K562 (cell line): ENCODE data around the gene PPP1R14C. TPM values are rescaled to one million over a fixed set of nuclear protein-coding genes. Genes with fewer than 3 reads are reported as not detected.

Experiments
- ATAC-seq: fragments of 200-7000 bp; cut with Tn5 transposase; 3 replicates; pipeline ENCODE4 v1.9.1; 2020; ENCODE audit warnings: moderate library complexity
- BruUV-seq: library from RNA; stranded (reverse); fragments of 400-500 nt; replicated peaks from 2 replicates; lab custom pipeline; 2021; lab: Mats Ljungman, UMichigan
- CTCF ChIA-PET: fragments of 300-600 bp; formaldehyde crosslinking; extraction: SDS; loops from one replicate; lab custom pipeline; 2021; ENCODE audit warnings: low intra/inter-chr PET ratio; lab: Yijun Ruan, JAX
- POLR2A ChIA-PET: fragments of 300-600, 350-650 bp; sonication (Branson Sonifier 250); formaldehyde crosslinking; extraction: SDS; loops from one replicate; lab custom pipeline; 2021; ENCODE audit warnings: antibody characterized with exemption, inconsistent platforms; lab: Yijun Ruan, JAX
- DNase-seq, 4 experiments: peaks; one replicate each; pipeline versions ENCODE4 v3.0.0 to v3.0.0-alpha.2; 2011 to 2018; ENCODE audit warnings: low spot score in 3 of 4, mixed read lengths in 3 of 4; ENCODE audit errors: extremely low read depth in 1 of 4
- FAIRE-seq: peaks from 2 replicates; lab custom pipeline; 2011; peaks lifted over from hg19 to GRCh38; lab: Jason Lieb, UNC
- H2AFZ ChIP-seq: 2 replicates; pipeline ENCODE4 v1.6.0; 2011; ENCODE audit warnings: low read depth, low read length, control low read depth, inconsistent platforms
- H3K27ac ChIP-seq: fragments of 200-600 bp; 3 replicates; pipeline ENCODE4 v1.8.0; 2011; ENCODE audit warnings: low read depth, mild to moderate bottlenecking, control low read depth, inconsistent platforms, low read length, moderate library complexity, mixed read lengths; ENCODE audit errors: extremely low read depth
- H3K27me3 ChIP-seq, 2 experiments: fragments of 300-600 bp in 1 of 2; 2 replicates in 1 of 2; 3 replicates in 1 of 2; pipeline versions ENCODE4 v1.6.0 to v1.8.0; 2011; ENCODE audit warnings: inconsistent platforms in 2 of 2, low read length in 2 of 2, mild to moderate bottlenecking in 1 of 2, mixed read lengths in 1 of 2, moderate library complexity in 1 of 2; ENCODE audit not compliant: control insufficient read depth in 2 of 2, insufficient read depth in 2 of 2
- H3K36me3 ChIP-seq: fragments of 300-600 bp; 3 replicates; pipeline ENCODE4 v1.8.0; 2011; ENCODE audit warnings: mild to moderate bottlenecking, low read length, inconsistent platforms; ENCODE audit not compliant: control insufficient read depth, insufficient read depth
- H3K4me1 ChIP-seq, 2 experiments: fragments of 200-600 bp in 1 of 2; replicated peaks in 1 of 2; 2 replicates in 1 of 2; 3 replicates in 1 of 2; pipeline versions ENCODE4 v1.5.1 to v1.8.0; 2011; ENCODE audit warnings: inconsistent platforms in 2 of 2, low read length in 2 of 2, mild to moderate bottlenecking in 1 of 2, mixed read lengths in 1 of 2, moderate library complexity in 1 of 2; ENCODE audit not compliant: control insufficient read depth in 2 of 2, insufficient read depth in 2 of 2
- H3K4me2 ChIP-seq: 2 replicates; pipeline ENCODE4 v1.6.1; 2011; ENCODE audit warnings: low read length, control low read depth, inconsistent platforms, mixed read lengths; ENCODE audit not compliant: insufficient read depth
- H3K4me3 ChIP-seq: fragments of 200-600 bp; sonication (generic), shearing (Covaris generic); 2 replicates; pipeline ENCODE4 v1.5.1; 2016; ENCODE audit warnings: control low read depth, inconsistent platforms
- H3K79me2 ChIP-seq: fragments of 200-600 bp; 3 replicates; pipeline ENCODE4 v1.8.0; 2011; ENCODE audit warnings: low read length, inconsistent platforms; ENCODE audit not compliant: control insufficient read depth, insufficient read depth
- H3K9ac ChIP-seq, 2 experiments: 2 replicates each; pipeline versions ENCODE4 v1.6.0 to v1.6.1; 2011; ENCODE audit warnings: low read depth in 2 of 2, low read length in 2 of 2, control low read depth in 1 of 2, inconsistent platforms in 1 of 2, mild to moderate bottlenecking in 1 of 2, mixed read lengths in 1 of 2; ENCODE audit not compliant: insufficient read depth in 1 of 2
- H3K9me1 ChIP-seq: one replicate; pipeline ENCODE4 v1.6.0; 2011; ENCODE audit warnings: inconsistent platforms, mild to moderate bottlenecking, low read length, moderate library complexity; ENCODE audit not compliant: control insufficient read depth, insufficient read depth
- H3K9me3 ChIP-seq: replicated peaks from 2 replicates; pipeline ENCODE4 v1.5.1; 2011; ENCODE audit warnings: low read depth, low read length, inconsistent platforms; ENCODE audit not compliant: control insufficient read depth, insufficient read depth
- H4K20me1 ChIP-seq: replicated peaks from 2 replicates; pipeline ENCODE4 v1.6.1; 2011; ENCODE audit warnings: low read length, inconsistent platforms, mixed read lengths; ENCODE audit not compliant: control insufficient read depth, insufficient read depth
- PHF8 ChIP-seq: fragments of 200-600 bp; sonication (generic); IDR thresholded peaks from 2 replicates; pipeline ENCODE4 v1.6.1; 2012; ENCODE audit warnings: mixed run types, mild to moderate bottlenecking, inconsistent platforms, low read length, moderate library complexity, borderline replicate concordance
- WGBS: fragments of 100-300 bp; shearing (Covaris generic); methylation state at CpG from one replicate; pipeline ENCODE4 v1.1.6; 2016; ENCODE audit warnings: low coverage, mixed read lengths; ENCODE audit not compliant: insufficient coverage; ENCODE audit errors: missing lambda C conversion rate; 5-methylcytosine and 5-hydroxymethylcytosine counted together
- in situ Hi-C: fragments of 300-500 bp; cut with MboI; formaldehyde crosslinking; loops from 4 replicates; pipeline ENCODE4 v1.15.0; 2018; ENCODE audit warnings: inconsistent platforms, mixed read lengths
- intact Hi-C: fragments of 100-400 bp; cut with micrococcal nuclease; formaldehyde crosslinking; loops from 2 replicates; pipeline ENCODE4 v1.14.2; 2022
- polyA plus RNA-seq, 8 experiments: library from polyadenylated mRNA; depleted of rRNA in 4 of 8; stranded (reverse) in 5 of 8; unstranded in 3 of 8; fragments of >200 nt; fragmentation: Nextera tagmentation in 2 of 8; fragmentation: Illumina TruSeq in 1 of 8; extraction: Ambion mirVana in 2 of 8; extraction: Trizol in 1 of 8; gene quantifications; 2 replicates each; pipeline versions ENCODE4 v1.2.1 to v1.2.3, GENCODE V29; 2011 to 2014; ENCODE audit warnings: inconsistent platforms in 1 of 8, missing spikeins in 1 of 8
- total RNA-seq, 7 experiments: library from RNA; depleted of rRNA in 6 of 7; stranded (reverse); fragments of >200 nt in 6 of 7; fragmentation: Illumina TruSeq in 2 of 7; extraction: Trizol in 2 of 7; gene quantifications; 2 replicates each; pipeline versions ENCODE4 v1.2.1 to v1.2.3, GENCODE V29; 2011 to 2021; ENCODE audit warnings: low replicate concordance in 1 of 7
- TF ChIP-seq, protein P1 (sequence below): fragments of 450-650 bp; formaldehyde crosslinking; IDR thresholded peaks from 2 replicates; pipeline ENCODE4 v1.4.0; 2022; ENCODE audit warnings: missing genetic modification characterization
- TF ChIP-seq, protein P2 (sequence below), 2 experiments: IDR thresholded peaks in 1 of 2; conservative IDR thresholded peaks in 1 of 2; 2 replicates each; pipeline ENCODE4 v1.6.1; 2016; ENCODE audit warnings: low read depth in 2 of 2, mild to moderate bottlenecking in 1 of 2, missing compliant biosample characterization in 1 of 2, missing genetic modification characterization in 1 of 2, moderate library complexity in 1 of 2
- TF ChIP-seq, protein P3 (sequence below), 2 experiments: fragments of 450-650 bp in 1 of 2; sonication (generic) in 1 of 2; formaldehyde crosslinking in 1 of 2; IDR thresholded peaks; 2 replicates each; pipeline versions ENCODE4 v1.7.1 to v1.9.0; 2016 to 2022; ENCODE audit warnings: inconsistent platforms in 1 of 2, mild to moderate bottlenecking in 1 of 2, missing genetic modification reagents in 1 of 2

PPP1R14C gene
- total and polyA plus RNA-seq, 9 of the 15 experiments (the other 6 are each of a cell fraction or from before 2014, with no cell fraction given): 4.5 to 16.6 (median 11.9) TPM

DNA sequence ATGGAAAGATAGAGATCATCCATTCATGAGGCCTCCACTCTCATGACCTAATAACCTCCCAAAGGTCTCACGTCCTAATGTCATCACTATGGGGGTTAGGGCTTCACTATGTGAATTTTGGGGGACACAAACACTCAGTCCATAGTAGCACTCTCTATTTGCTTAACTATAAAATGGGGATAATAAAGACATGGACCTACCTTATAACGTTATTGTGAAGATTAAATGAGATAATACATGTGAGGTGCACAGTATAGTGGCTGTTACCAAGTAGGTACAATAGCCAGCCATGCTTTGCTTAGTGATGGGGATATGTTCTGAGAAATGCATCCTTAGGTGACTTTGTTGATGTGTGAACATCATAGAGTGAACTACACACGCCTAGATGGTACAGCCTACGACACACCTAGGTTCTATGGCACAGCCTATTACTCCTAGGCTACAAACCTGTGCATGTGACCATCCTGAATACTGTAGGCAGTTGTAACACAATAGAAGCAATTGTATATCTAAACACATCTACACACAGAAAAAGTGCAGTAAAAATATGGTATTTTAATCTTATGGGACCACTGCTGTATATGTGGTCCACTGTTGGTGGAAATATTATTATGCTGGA, 39.7 kb downstream of the PPP1R14C start (continued):
- TF ChIP-seq, protein P1, sequence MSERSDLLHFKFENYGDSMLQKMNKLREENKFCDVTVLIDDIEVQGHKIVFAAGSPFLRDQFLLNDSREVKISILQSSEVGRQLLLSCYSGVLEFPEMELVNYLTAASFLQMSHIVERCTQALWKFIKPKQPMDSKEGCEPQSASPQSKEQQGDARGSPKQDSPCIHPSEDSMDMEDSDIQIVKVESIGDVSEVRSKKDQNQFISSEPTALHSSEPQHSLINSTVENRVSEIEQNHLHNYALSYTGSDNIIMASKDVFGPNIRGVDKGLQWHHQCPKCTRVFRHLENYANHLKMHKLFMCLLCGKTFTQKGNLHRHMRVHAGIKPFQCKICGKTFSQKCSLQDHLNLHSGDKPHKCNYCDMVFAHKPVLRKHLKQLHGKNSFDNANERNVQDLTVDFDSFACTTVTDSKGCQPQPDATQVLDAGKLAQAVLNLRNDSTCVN (CRISPR knock-in tag): no peak

DNA sequence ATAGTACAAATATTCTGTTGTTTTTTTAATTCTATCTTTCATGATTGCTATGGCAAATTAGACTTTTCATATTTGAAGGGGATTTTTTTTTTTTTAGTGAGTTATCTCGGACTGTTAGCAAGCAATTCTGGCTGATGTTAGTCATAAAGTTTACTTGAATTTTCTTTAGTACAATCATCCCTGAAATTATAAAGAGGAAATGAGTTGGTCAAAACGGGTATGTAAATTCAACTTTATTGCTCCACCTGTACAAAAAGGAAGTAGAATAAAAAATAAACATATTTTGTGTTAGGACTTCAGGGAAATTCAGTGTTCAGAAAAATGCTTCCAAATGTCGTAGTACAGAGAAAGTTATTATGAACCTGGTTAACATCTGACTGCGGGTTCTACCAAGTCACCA, 40.3 kb downstream of the PPP1R14C start:
- ATAC-seq (no peak), DNase-seq (no peak), FAIRE-seq (no peak)
- Histone ChIP-seq H3K79me2 (peaks cover 2% of the 10 kb centered on the region; the same call in 1 of the 3 replicates), H3K9ac (no peak overlapping the region), H3K4me1 (peaks cover 17 to 33% of the 10 kb centered on the region in 2 experiments; a peak in 4 of 5 replicates), H3K27ac (no peak overlapping the region), H3K4me3 (no peak overlapping the region), H4K20me1 (no peaks in the 10 kb centered on the region), H3K36me3 (no peaks in the 10 kb centered on the region), H3K27me3 (no peaks in the 10 kb centered on the region), H2AFZ (no peak overlapping the region), H3K9me3 (no peaks in the 10 kb centered on the region), H3K4me2 (no peak overlapping the region), H3K9me1 (no peaks in the 10 kb centered on the region)
- WGBS: 62% methylated on average over 4 of the region's 4 CpGs
- intact Hi-C loops: no loop called here
- CTCF ChIA-PET: no interaction called here
- in situ Hi-C loops: no loop called here
- POLR2A ChIA-PET: interaction anchor here (0.7 kb wide), 1 partner anchor 32 kb away, joined by 3 read pairs; no protein-coding TSS in a partner anchor
- BruUV-seq: no TSS peak
- no peak for TF ChIP-seq PHF8
- TF ChIP-seq, protein P2, sequence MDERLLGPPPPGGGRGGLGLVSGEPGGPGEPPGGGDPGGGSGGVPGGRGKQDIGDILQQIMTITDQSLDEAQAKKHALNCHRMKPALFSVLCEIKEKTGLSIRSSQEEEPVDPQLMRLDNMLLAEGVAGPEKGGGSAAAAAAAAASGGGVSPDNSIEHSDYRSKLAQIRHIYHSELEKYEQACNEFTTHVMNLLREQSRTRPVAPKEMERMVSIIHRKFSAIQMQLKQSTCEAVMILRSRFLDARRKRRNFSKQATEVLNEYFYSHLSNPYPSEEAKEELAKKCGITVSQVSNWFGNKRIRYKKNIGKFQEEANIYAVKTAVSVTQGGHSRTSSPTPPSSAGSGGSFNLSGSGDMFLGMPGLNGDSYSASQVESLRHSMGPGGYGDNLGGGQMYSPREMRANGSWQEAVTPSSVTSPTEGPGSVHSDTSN (CRISPR knock-in tag; IDR thresholded peaks at IDR 0.05; ENCODE audit: low read depth): no peak
- TF ChIP-seq, protein P2 (tag; conservative IDR thresholded peaks at IDR 0.05; ENCODE audit: low read depth): no peak
- TF ChIP-seq, protein P3, sequence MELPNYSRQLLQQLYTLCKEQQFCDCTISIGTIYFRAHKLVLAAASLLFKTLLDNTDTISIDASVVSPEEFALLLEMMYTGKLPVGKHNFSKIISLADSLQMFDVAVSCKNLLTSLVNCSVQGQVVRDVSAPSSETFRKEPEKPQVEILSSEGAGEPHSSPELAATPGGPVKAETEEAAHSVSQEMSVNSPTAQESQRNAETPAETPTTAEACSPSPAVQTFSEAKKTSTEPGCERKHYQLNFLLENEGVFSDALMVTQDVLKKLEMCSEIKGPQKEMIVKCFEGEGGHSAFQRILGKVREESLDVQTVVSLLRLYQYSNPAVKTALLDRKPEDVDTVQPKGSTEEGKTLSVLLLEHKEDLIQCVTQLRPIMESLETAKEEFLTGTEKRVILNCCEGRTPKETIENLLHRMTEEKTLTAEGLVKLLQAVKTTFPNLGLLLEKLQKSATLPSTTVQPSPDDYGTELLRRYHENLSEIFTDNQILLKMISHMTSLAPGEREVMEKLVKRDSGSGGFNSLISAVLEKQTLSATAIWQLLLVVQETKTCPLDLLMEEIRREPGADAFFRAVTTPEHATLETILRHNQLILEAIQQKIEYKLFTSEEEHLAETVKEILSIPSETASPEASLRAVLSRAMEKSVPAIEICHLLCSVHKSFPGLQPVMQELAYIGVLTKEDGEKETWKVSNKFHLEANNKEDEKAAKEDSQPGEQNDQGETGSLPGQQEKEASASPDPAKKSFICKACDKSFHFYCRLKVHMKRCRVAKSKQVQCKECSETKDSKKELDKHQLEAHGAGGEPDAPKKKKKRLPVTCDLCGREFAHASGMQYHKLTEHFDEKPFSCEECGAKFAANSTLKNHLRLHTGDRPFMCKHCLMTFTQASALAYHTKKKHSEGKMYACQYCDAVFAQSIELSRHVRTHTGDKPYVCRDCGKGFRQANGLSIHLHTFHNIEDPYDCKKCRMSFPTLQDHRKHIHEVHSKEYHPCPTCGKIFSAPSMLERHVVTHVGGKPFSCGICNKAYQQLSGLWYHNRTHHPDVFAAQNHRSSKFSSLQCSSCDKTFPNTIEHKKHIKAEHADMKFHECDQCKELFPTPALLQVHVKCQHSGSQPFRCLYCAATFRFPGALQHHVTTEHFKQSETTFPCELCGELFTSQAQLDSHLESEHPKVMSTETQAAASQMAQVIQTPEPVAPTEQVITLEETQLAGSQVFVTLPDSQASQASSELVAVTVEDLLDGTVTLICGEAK (IDR thresholded peaks at IDR 0.05): peak; percentile 61; the same call in 1 of the 2 replicates
- TF ChIP-seq, protein P3 (CRISPR knock-in tag; IDR thresholded peaks at IDR 0.05): no peak
